Uterus (tissue), 2 donors: ENCODE measurements around the gene MBNL1.

ENCODE experiments used
- POLR2A ChIP-seq, 2 donors: fragments of 450-650 bp; IDR thresholded peaks; one replicate each; pipeline ENCODE4 v1.6.1; 2016; ENCODE audit warnings: antibody characterized with exemption in 2 of 2, mild to moderate bottlenecking in 1 of 2, moderate library complexity in 1 of 2
- TF ChIP-seq, protein P1 (sequence below), 4 experiments: fragments of 200-600 bp in 2 of 4; fragments of 450-650 bp in 2 of 4; sonication (generic) in 2 of 4; IDR thresholded peaks; one replicate each; pipeline ENCODE4 v1.5.1; 2016 to 2019; ENCODE audit warnings: antibody characterized with exemption in 4 of 4, mild to moderate bottlenecking in 2 of 4, moderate library complexity in 1 of 4

DNA sequence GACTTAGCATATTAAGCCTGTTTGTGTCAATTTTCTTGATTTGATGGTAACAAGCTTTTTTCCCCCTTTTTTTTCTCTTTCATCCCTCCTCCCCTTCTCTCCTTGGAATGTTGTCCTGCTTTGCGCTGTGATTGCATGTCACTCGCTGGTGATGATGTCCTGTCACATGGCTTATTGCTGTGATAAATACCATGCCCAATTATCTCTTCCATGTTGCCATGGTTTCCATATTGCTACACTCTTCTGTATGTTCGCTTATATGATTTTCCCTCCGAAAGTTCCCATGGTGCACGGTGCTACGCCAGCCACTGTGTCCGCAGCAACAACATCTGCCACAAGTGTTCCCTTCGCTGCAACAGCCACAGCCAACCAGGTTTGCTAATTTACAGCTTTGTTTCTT lies 187.3 kb downstream of the MBNL1 start:
- TF ChIP-seq, protein P1, sequence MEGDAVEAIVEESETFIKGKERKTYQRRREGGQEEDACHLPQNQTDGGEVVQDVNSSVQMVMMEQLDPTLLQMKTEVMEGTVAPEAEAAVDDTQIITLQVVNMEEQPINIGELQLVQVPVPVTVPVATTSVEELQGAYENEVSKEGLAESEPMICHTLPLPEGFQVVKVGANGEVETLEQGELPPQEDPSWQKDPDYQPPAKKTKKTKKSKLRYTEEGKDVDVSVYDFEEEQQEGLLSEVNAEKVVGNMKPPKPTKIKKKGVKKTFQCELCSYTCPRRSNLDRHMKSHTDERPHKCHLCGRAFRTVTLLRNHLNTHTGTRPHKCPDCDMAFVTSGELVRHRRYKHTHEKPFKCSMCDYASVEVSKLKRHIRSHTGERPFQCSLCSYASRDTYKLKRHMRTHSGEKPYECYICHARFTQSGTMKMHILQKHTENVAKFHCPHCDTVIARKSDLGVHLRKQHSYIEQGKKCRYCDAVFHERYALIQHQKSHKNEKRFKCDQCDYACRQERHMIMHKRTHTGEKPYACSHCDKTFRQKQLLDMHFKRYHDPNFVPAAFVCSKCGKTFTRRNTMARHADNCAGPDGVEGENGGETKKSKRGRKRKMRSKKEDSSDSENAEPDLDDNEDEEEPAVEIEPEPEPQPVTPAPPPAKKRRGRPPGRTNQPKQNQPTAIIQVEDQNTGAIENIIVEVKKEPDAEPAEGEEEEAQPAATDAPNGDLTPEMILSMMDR (IDR thresholded peaks at IDR 0.05): no peak
- no peak for TF ChIP-seq POLR2A (IDR thresholded peaks at IDR 0.05)
